Activated naive CD8-positive, alpha-beta T cell treated with anti-CD3 and anti-CD28 coated beads, Interleukin-2, amount 10 ng/mL, durations not matched to agents 7 days and 5 days (primary cell): ENCODE measurements around the gene KCNJ15. TPM values are rescaled to one million over a fixed set of nuclear protein-coding genes. Genes with fewer than 3 reads are reported as not detected.
A peak's percentile ranks its signal among the peaks of the same experiment; 100 is the strongest.

Experiments
- ATAC-seq: fragments of 150-1000 bp; cut with Tn5 transposase; one replicate; pipeline ENCODE4 v1.10.0; 2021; ENCODE audit warnings: low read depth, moderate library complexity
- POLR2A ChIA-PET: fragments of 350-600 bp; sonication (Branson Sonifier 250); formaldehyde crosslinking; loops from one replicate; lab custom pipeline; 2021; ENCODE audit warnings: antibody characterized with exemption; lab: Charles Lee
- DNase-seq: peaks from one replicate; pipeline ENCODE4 v3.0.0; 2021
- H3K27ac Mint-ChIP-seq: one replicate; pipeline ENCODE4 v1.8.0; 2022; ENCODE audit warnings: mild to moderate bottlenecking, mixed read lengths
- H3K27me3 Mint-ChIP-seq: one replicate; pipeline ENCODE4 v1.8.0; 2022; ENCODE audit warnings: mild to moderate bottlenecking, moderate library complexity, mixed read lengths
- H3K36me3 Mint-ChIP-seq: one replicate; pipeline ENCODE4 v1.8.0; 2021; ENCODE audit warnings: mild to moderate bottlenecking, mixed read lengths
- H3K4me1 Mint-ChIP-seq: one replicate; pipeline ENCODE4 v1.8.0; 2021; ENCODE audit warnings: mixed read lengths
- H3K4me3 Mint-ChIP-seq: one replicate; pipeline ENCODE4 v1.8.0; 2022; ENCODE audit warnings: mild to moderate bottlenecking, moderate library complexity, mixed read lengths
- H3K9me3 Mint-ChIP-seq: one replicate; pipeline ENCODE4 v1.8.0; 2021; ENCODE audit warnings: mixed read lengths
- total RNA-seq, 2 experiments: library from RNA; stranded (reverse); gene quantifications; one replicate each; pipeline ENCODE4 v1.2.3, GENCODE V29; 2021

Gene KCNJ15
- total RNA-seq, 2 experiments from 2014 or later: not detected

GRCh38 chr21:38355992-38356781, 99.4 kb downstream of the KCNJ15 start:
- H3K27ac Mint-ChIP-seq: no peak overlapping the region
- H3K9me3 Mint-ChIP-seq: no peaks in the 10 kb centered on the region
- no peak for ATAC-seq

More at GRCh38 chr21:38355992-38356781, 99.4 kb downstream of the KCNJ15 start:
- no peaks in the 10 kb centered on the region for H3K4me1 Mint-ChIP-seq
- no peak overlapping the region for H3K4me3 Mint-ChIP-seq
- H3K36me3 Mint-ChIP-seq: no peaks in the 10 kb centered on the region
- POLR2A ChIA-PET: no interaction called here
- DNase-seq: peak; percentile 80
- H3K27me3 Mint-ChIP-seq: peaks cover 6% of the 10 kb centered on the region

Other genes starting within 250 kb of the KCNJ15 start
- gene ERG, start 241.5 kb downstream of the KCNJ15 start, total RNA-seq: not detected